SK-N-SH (cell line): ENCODE results near the gene ZNF296. TPM values are rescaled to one million over a fixed set of nuclear protein-coding genes. Genes with fewer than 3 reads are reported as not detected.
"Not testable (repeated sequence)": the region's sequence is repeated elsewhere in the genome, so short reads cannot be mapped to it uniquely, and the experiment has no call there.

Source experiments
- CTCF ChIA-PET: fragments of 300-600, 350-600 bp; formaldehyde crosslinking; extraction: SDS; loops from one replicate; lab custom pipeline; 2021; lab: Yijun Ruan, JAX
- POLR2A ChIA-PET: fragments of 350-600 bp; sonication (Branson Sonifier 250); formaldehyde crosslinking; extraction: SDS; loops from one replicate; lab custom pipeline; 2020; ENCODE audit warnings: antibody characterized with exemption, inconsistent platforms; lab: Yijun Ruan, JAX
- DNase-seq: peaks from one replicate; pipeline ENCODE4 v3.0.0; 2012
- H2AFZ ChIP-seq: fragments of 200-600 bp; sonication (generic); 2 replicates; pipeline ENCODE4 v1.8.1; 2016; ENCODE audit warnings: antibody characterized with exemption, mild to moderate bottlenecking, low read depth
- H3F3A ChIP-seq: fragments of 200-600 bp; sonication (generic); replicated peaks from 2 replicates; pipeline ENCODE3; 2016; ENCODE audit warnings: antibody characterized with exemption, mild to moderate bottlenecking; ENCODE audit not compliant: insufficient read depth
- H3K27ac ChIP-seq, 2 experiments: fragments of 200-500 bp in 1 of 2; fragments of 200-600 bp in 1 of 2; sonication (Bioruptor generic) in 1 of 2; sonication (generic), shearing (Covaris generic) in 1 of 2; 2 replicates each; pipeline versions ENCODE4 v1.5.1 to v1.6.1; 2014 to 2016; ENCODE audit warnings: low read depth in 2 of 2, inconsistent platforms in 1 of 2, low read length in 1 of 2, mild to moderate bottlenecking in 1 of 2, mixed read lengths in 1 of 2
- H3K27me3 ChIP-seq: fragments of 200-600 bp; sonication (generic), shearing (Covaris generic); 2 replicates; pipeline ENCODE4 v1.6.1; 2016; ENCODE audit warnings: mixed run types; ENCODE audit not compliant: insufficient read depth
- H3K36me3 ChIP-seq, 2 experiments: fragments of 200-500 bp in 1 of 2; fragments of 200-600 bp in 1 of 2; sonication (Bioruptor generic) in 1 of 2; sonication (generic) in 1 of 2; replicated peaks in 1 of 2; 2 replicates each; pipeline versions ENCODE3 to v1.5.1; 2014 to 2016; ENCODE audit warnings: low read length in 1 of 2, mild to moderate bottlenecking in 1 of 2; ENCODE audit not compliant: insufficient read depth in 2 of 2, control insufficient read depth in 1 of 2
- H3K4me1 ChIP-seq, 2 experiments: fragments of 200-500 bp in 1 of 2; fragments of 200-600 bp in 1 of 2; sonication (Bioruptor generic) in 1 of 2; sonication (generic), shearing (Covaris generic) in 1 of 2; 2 replicates each; pipeline versions ENCODE4 v1.5.1 to v1.6.1; 2014 to 2016; ENCODE audit warnings: low read depth in 1 of 2, low read length in 1 of 2, mixed run types in 1 of 2; ENCODE audit not compliant: insufficient read depth in 2 of 2, control insufficient read depth in 1 of 2
- H3K4me2 ChIP-seq: fragments of 200-600 bp; sonication (generic), shearing (Covaris generic); 2 replicates; pipeline ENCODE4 v1.6.1; 2017; ENCODE audit warnings: mixed run types
- H3K4me3 ChIP-seq, 2 experiments: fragments of 200-500 bp in 1 of 2; fragments of 200-600 bp in 1 of 2; sonication (Bioruptor generic) in 1 of 2; sonication (generic), shearing (Covaris generic) in 1 of 2; 2 replicates each; pipeline versions ENCODE4 v1.5.1 to v1.8.1; 2014 to 2016; ENCODE audit warnings: low read depth in 2 of 2, inconsistent platforms in 1 of 2, low read length in 1 of 2, mild to moderate bottlenecking in 1 of 2, mixed read lengths in 1 of 2, moderate library complexity in 1 of 2
- H3K79me2 ChIP-seq: fragments of 200-600 bp; sonication (generic); 2 replicates; pipeline ENCODE4 v1.8.1; 2017; ENCODE audit warnings: mild to moderate bottlenecking; ENCODE audit not compliant: insufficient read depth
- H3K9ac ChIP-seq: fragments of 200-600 bp; sonication (generic); 2 replicates; pipeline ENCODE4 v1.6.1; 2017; ENCODE audit warnings: mixed run types
- H3K9me2 ChIP-seq: fragments of 200-600 bp; sonication (generic); 2 replicates; pipeline ENCODE4 v1.6.1; 2017; ENCODE audit warnings: mixed run types
- H3K9me3 ChIP-seq: fragments of 200-600 bp; sonication (generic); 2 replicates; pipeline ENCODE4 v1.6.1; 2017; ENCODE audit warnings: mixed run types, mild to moderate bottlenecking, moderate library complexity
- H4K20me1 ChIP-seq: fragments of 200-600 bp; sonication (generic); 2 replicates; pipeline ENCODE4 v1.6.1; 2017; ENCODE audit warnings: mild to moderate bottlenecking, mixed run types; ENCODE audit not compliant: insufficient read depth
- CHD2 ChIP-seq: fragments of 150-350 bp; IDR thresholded peaks from 2 replicates; pipeline ENCODE4 v1.6.1; 2018; ENCODE audit warnings: low read length; ENCODE audit not compliant: partially characterized antibody
- EP300 ChIP-seq, 2 experiments: IDR thresholded peaks; 2 replicates each; pipeline versions ENCODE4 v1.4.0 to v1.6.1; 2012; ENCODE audit warnings: borderline replicate concordance in 1 of 2, low read depth in 1 of 2, low read length in 1 of 2
- EZH2phosphoT487 ChIP-seq: fragments of 200-600 bp; sonication (generic); IDR thresholded peaks from 2 replicates; pipeline ENCODE4 v1.6.1; 2017; ENCODE audit warnings: low read depth, mixed run types, mild to moderate bottlenecking, antibody characterized with exemption, moderate library complexity, borderline replicate concordance
- FOXJ3 ChIP-seq: sonication (generic); formaldehyde crosslinking; IDR thresholded peaks from 2 replicates; pipeline ENCODE4 v1.5.1; 2020; ENCODE audit warnings: mild to moderate bottlenecking, missing genetic modification reagents
- FOXM1 ChIP-seq: IDR thresholded peaks from 2 replicates; pipeline ENCODE4 v1.4.0; 2012; ENCODE audit warnings: low read depth, mild to moderate bottlenecking
- GATA2 ChIP-seq: sonication (generic); formaldehyde crosslinking; IDR thresholded peaks from 2 replicates; pipeline ENCODE4 v1.5.0; 2020; ENCODE audit warnings: mild to moderate bottlenecking, missing genetic modification reagents
- JUND ChIP-seq: IDR thresholded peaks from 2 replicates; pipeline ENCODE4 v1.4.0; 2012
- MXI1 ChIP-seq: IDR thresholded peaks from 2 replicates; pipeline ENCODE4 v1.6.1; 2012; ENCODE audit warnings: mild to moderate bottlenecking, low read depth, low read length, improper control_type of control experiment
- NRF1 ChIP-seq: IDR thresholded peaks from 2 replicates; pipeline ENCODE4 v1.6.1; 2012; ENCODE audit warnings: low read depth, mild to moderate bottlenecking, low read length
- POLR2AphosphoS5 ChIP-seq: IDR thresholded peaks from 2 replicates; pipeline ENCODE4 v1.6.1; 2012; ENCODE audit warnings: low read depth, low read length
- RAD21 ChIP-seq: IDR thresholded peaks from 2 replicates; pipeline ENCODE4 v1.6.1; 2012; ENCODE audit warnings: mild to moderate bottlenecking, low read length
- RCOR1 ChIP-seq: fragments of 150-350 bp; IDR thresholded peaks from 2 replicates; pipeline ENCODE4 v1.6.1; 2017; ENCODE audit warnings: antibody characterized with exemption, low read length
- RFX5 ChIP-seq: IDR thresholded peaks from 2 replicates; pipeline ENCODE4 v1.6.1; 2012; ENCODE audit warnings: mild to moderate bottlenecking, improper control_type of control experiment, low read length
- RXRA ChIP-seq: IDR thresholded peaks from 2 replicates; pipeline ENCODE4 v1.4.0; 2012; ENCODE audit warnings: low read depth, mild to moderate bottlenecking, borderline replicate concordance
- TAF1 ChIP-seq: IDR thresholded peaks from 2 replicates; pipeline ENCODE4 v1.6.1; 2012; ENCODE audit warnings: low read depth, mild to moderate bottlenecking, low read length, moderate library complexity, borderline replicate concordance
- TEAD4 ChIP-seq: IDR thresholded peaks from 2 replicates; pipeline ENCODE4 v1.4.0; 2012; ENCODE audit warnings: mild to moderate bottlenecking, borderline replicate concordance; ENCODE audit not compliant: insufficient read depth
- YY1 ChIP-seq: IDR thresholded peaks from 2 replicates; pipeline ENCODE4 v1.4.0; 2012; ENCODE audit warnings: low read depth, mild to moderate bottlenecking
- WGBS: methylation state at CpG from one replicate; pipeline ENCODE4 v1.1.6; 2017; ENCODE audit warnings: low lambda C conversion rate; 5-methylcytosine and 5-hydroxymethylcytosine counted together
- polyA plus RNA-seq, 3 experiments: library from polyadenylated mRNA; depleted of rRNA; stranded (reverse); fragments of >200 nt; gene quantifications; 2 replicates each; pipeline ENCODE4 v1.2.3, GENCODE V29; 2012
- TF ChIP-seq, protein P1 (sequence below): IDR thresholded peaks from 2 replicates; pipeline ENCODE4 v1.4.0; 2012; ENCODE audit warnings: low read depth, borderline replicate concordance
- TF ChIP-seq, protein P2 (sequence below): IDR thresholded peaks from 2 replicates; pipeline ENCODE4; 2012
- TF ChIP-seq, protein P3 (sequence below): IDR thresholded peaks from 2 replicates; pipeline ENCODE4 v1.4.0; 2012; ENCODE audit warnings: low read depth, borderline replicate concordance

ZNF296 gene
- polyA plus RNA-seq, 1 of the 3 experiments (the other 2 are of a cell fraction): 0.21 TPM

DNA sequence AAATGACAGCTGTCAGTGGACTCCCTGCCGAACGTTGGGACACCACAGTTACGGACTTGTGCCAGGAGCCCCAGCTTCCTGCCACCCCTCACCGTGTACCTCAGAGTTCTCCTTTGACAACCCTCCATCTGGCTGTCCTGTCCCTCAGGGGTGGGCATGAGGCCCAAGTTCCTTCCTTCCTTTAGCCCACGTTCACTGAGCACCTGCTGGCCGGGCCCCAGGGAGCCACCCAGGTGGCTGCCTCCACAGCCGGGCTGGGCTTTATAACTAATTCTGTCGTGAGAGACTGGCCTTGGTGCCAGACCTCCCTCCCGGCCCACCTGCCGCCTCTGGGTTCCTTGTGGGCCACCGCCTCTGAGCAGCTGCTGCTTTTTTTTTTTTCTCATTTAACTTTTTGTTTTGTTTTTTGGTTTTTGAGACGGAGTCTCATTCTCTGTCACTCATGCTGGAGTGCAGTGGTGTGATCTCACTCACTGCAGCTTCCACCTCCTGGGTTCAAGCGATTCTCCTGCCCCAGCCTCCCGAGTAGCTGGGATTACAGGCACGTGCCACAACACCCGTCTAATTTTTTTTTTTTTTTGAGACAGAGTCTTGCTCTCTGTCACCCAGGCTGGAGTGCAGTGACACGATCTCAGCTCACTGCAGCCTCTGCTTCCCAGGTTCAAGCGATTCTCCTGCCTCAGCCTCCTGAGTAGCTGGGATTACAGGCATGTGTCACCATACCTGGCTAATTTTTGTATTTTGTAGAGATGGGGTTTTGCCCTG, 42.5 kb upstream of the ZNF296 start:
- peaks cover 83% of the 10 kb centered on the region for H3K79me2 ChIP-seq
- H3K36me3 ChIP-seq, H3K4me3 ChIP-seq, DNase-seq, H3K4me2 ChIP-seq, H3K9me3 ChIP-seq, H3K9me2 ChIP-seq, H3K27ac ChIP-seq, POLR2A ChIA-PET, H2AFZ ChIP-seq, H3F3A ChIP-seq, H3K9ac ChIP-seq, H3K27me3 ChIP-seq: not testable (repeated sequence)
- peaks cover 95% of the 10 kb centered on the region for H4K20me1 ChIP-seq
- CTCF ChIA-PET: interaction anchor here (0.8 kb wide), 1 partner anchor 25 kb away, joined by 5 read pairs; no protein-coding TSS in a partner anchor
- peaks cover 0 to 21% of the 10 kb centered on the region in 2 experiments; a peak in 1 of 4 replicates for H3K4me1 ChIP-seq
- WGBS: 83% methylated on average over 15 of the region's 18 CpGs

DNA sequence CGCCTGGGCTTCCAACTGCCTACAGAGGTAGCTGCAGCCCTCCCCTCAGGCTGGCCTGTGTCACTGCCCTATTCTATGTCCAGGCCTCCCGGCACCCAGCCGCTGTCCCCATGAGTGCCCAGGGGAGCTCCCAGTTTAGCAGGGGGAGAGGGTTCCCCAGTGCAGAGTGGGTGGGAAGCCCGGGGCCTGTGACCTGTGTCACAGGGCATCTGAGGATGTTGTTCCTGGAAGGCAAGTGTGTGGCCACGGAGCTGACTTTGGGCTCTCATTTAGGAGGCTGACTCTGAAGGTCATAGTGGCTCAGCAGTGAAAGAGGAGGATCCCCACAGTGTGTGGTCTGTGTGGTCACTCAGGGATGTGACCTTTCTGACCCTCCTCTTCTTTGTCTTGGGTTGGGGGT, 41.8 kb upstream of the ZNF296 start:
- ChIA-PET CTCF (no interaction called here), POLR2A (no interaction called here)
- no peak for DNase-seq
- no peaks in the 10 kb centered on the region for H3F3A ChIP-seq
- no peak overlapping the region for H2AFZ ChIP-seq
- H3K27me3 ChIP-seq: no peaks in the 10 kb centered on the region
- peaks cover 95% of the 10 kb centered on the region for H4K20me1 ChIP-seq
- H3K4me2 ChIP-seq: no peak overlapping the region
- TF ChIP-seq NRF1 (no peak), RCOR1 (no peak), POLR2AphosphoS5 (no peak), CHD2 (no peak), FOXJ3 (no peak), JUND (no peak), EP300 (IDR thresholded peaks at IDR 0.05; ENCODE audit: borderline replicate concordance in 1 of 2, low read depth in 1 of 2, low read length in 1 of 2) (no peak), YY1 (no peak), RAD21 (no peak), EZH2phosphoT487 (no peak), TEAD4 (no peak), GATA2 (CRISPR knock-in tag) (no peak), TAF1 (no peak), RFX5 (no peak), RXRA (no peak), FOXM1 (no peak), MXI1 (no peak)
- TF ChIP-seq, protein P1, sequence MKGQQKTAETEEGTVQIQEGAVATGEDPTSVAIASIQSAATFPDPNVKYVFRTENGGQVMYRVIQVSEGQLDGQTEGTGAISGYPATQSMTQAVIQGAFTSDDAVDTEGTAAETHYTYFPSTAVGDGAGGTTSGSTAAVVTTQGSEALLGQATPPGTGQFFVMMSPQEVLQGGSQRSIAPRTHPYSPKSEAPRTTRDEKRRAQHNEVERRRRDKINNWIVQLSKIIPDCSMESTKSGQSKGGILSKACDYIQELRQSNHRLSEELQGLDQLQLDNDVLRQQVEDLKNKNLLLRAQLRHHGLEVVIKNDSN: no peak
- TF ChIP-seq, protein P2, sequence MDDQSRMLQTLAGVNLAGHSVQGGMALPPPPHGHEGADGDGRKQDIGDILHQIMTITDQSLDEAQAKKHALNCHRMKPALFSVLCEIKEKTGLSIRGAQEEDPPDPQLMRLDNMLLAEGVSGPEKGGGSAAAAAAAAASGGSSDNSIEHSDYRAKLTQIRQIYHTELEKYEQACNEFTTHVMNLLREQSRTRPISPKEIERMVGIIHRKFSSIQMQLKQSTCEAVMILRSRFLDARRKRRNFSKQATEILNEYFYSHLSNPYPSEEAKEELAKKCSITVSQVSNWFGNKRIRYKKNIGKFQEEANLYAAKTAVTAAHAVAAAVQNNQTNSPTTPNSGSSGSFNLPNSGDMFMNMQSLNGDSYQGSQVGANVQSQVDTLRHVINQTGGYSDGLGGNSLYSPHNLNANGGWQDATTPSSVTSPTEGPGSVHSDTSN: no peak
- TF ChIP-seq, protein P3, sequence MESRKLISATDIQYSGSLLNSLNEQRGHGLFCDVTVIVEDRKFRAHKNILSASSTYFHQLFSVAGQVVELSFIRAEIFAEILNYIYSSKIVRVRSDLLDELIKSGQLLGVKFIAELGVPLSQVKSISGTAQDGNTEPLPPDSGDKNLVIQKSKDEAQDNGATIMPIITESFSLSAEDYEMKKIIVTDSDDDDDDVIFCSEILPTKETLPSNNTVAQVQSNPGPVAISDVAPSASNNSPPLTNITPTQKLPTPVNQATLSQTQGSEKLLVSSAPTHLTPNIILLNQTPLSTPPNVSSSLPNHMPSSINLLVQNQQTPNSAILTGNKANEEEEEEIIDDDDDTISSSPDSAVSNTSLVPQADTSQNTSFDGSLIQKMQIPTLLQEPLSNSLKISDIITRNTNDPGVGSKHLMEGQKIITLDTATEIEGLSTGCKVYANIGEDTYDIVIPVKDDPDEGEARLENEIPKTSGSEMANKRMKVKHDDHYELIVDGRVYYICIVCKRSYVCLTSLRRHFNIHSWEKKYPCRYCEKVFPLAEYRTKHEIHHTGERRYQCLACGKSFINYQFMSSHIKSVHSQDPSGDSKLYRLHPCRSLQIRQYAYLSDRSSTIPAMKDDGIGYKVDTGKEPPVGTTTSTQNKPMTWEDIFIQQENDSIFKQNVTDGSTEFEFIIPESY: no peak
- H3K9me3 ChIP-seq: no peaks in the 10 kb centered on the region
- H3K9me2 ChIP-seq: no peaks in the 10 kb centered on the region
- H3K27ac ChIP-seq: no peak overlapping the region
- no peak overlapping the region for H3K4me3 ChIP-seq
- peaks cover 85% of the 10 kb centered on the region for H3K79me2 ChIP-seq
- WGBS: no CpG with 5 or more reads among the region's 5 CpGs
- H3K9ac ChIP-seq: no peak overlapping the region
- no peaks in the 10 kb centered on the region for H3K36me3 ChIP-seq
- peaks cover 0 to 15% of the 10 kb centered on the region in 2 experiments; a peak in 1 of 4 replicates for H3K4me1 ChIP-seq
